ENCODE measurements around the gene SEMA4B.
"Not testable (repeated sequence)": the region's sequence is repeated elsewhere in the genome, so short reads cannot be mapped to it uniquely, and the experiment has no call there.

SEMA4B gene

DNA sequence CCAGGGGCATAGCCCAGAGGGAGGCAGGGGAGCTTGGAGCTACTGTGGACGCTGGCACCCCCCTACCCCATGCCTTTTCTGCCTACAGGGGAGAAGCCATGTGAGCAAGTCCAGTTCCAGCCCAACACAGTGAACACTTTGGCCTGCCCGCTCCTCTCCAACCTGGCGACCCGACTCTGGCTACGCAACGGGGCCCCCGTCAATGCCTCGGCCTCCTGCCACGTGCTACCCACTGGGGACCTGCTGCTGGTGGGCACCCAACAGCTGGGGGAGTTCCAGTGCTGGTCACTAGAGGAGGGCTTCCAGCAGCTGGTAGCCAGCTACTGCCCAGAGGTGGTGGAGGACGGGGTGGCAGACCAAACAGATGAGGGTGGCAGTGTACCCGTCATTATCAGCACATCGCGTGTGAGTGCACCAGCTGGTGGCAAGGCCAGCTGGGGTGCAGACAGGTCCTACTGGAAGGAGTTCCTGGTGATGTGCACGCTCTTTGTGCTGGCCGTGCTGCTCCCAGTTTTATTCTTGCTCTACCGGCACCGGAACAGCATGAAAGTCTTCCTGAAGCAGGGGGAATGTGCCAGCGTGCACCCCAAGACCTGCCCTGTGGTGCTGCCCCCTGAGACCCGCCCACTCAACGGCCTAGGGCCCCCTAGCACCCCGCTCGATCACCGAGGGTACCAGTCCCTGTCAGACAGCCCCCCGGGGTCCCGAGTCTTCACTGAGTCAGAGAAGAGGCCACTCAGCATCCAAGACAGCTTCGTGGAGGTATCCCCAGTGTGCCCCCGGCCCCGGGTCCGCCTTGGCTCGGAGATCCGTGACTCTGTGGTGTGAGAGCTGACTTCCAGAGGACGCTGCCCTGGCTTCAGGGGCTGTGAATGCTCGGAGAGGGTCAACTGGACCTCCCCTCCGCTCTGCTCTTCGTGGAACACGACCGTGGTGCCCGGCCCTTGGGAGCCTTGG is 27.0 kb downstream of the SEMA4B start:
- no peak for DNase-seq (ENCODE audit: low read depth)

- no peak for DNase-seq (ENCODE audit: low read depth)
Measured at GRCh38 chr15:90228960-90229359, 27.8 kb downstream of the SEMA4B start.

GRCh38 chr15:90230071-90230494 is 29.0 kb downstream of the SEMA4B start:
- no peak for DNase-seq (ENCODE audit: low read depth)

GRCh38 chr15:90230610-90231009 is 29.5 kb downstream of the SEMA4B start:
- no peak for DNase-seq (ENCODE audit: low read depth)

- DNase-seq (ENCODE audit: low read depth): peak; percentile 47
Measured at GRCh38 chr15:90231028-90232017, 30.2 kb downstream of the SEMA4B start.

DNA sequence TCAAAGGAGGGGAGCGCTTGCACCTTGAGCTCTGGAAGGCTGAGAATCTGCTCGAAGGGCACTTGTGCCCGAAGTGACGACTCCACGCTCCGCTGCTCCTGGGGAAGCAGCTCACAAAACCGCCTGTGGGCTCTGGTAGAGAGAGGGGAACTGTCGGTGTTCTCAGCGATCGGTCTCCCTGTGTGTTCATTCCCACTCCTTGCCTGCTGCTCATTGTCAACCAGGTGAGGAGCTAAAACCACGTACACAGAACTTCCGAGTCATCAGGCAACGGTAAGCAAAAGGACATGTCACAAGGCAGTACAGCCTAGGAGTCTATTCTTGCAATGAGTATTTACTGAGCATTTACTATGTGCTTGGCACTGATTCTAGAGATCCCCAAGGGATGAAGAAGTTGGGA is 31.1 kb downstream of the SEMA4B start:
- no peak for DNase-seq (ENCODE audit: low read depth)

GRCh38 chr15:90232941-90233386 is 31.8 kb downstream of the SEMA4B start:
- DNase-seq (ENCODE audit: low read depth): no peak

DNA sequence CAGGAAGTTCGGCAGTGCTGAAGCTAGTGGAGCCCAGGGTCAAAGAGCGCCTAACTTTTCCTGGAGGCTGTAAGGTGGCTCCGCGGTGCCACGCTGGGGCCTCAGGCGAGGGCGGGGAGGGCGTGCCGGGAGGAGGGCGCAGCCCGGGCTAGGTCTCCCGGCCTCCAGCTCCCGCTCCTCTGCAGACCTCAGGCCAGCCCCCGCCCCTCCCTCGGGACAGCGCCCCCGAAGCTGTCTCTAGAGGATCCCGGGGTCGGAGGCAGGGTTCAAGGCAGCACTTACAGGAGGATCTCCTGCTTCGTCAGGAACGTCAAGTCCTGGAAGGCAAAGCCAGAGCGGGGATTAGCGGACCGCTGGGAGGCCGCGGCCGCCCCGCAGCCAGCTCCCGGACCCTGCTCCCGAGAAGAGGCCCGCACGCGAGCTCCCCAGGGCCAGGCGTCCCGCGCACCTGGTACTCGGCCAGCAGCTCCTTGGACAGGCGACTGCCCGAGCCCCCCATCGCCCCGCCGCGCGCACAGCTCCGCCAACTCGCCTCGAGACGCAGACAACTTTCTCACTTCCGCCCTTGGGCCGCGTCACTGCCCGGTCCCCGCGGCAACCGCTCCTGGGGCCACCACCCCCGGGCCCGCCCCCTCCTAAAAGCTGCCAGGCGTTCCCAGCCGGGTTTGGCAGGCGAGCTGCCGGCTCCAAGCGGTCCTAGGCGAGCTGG is 32.4 kb downstream of the SEMA4B start, which contains the start of gene CIB1:
Gene CIB1, minus strand, starts transcription at position 555 of the 709 bp plus-strand sequence. Its CDS starts 56 bp downstream, at position 499.
- peak; percentile 88 for DNase-seq (ENCODE audit: low read depth)

DNA sequence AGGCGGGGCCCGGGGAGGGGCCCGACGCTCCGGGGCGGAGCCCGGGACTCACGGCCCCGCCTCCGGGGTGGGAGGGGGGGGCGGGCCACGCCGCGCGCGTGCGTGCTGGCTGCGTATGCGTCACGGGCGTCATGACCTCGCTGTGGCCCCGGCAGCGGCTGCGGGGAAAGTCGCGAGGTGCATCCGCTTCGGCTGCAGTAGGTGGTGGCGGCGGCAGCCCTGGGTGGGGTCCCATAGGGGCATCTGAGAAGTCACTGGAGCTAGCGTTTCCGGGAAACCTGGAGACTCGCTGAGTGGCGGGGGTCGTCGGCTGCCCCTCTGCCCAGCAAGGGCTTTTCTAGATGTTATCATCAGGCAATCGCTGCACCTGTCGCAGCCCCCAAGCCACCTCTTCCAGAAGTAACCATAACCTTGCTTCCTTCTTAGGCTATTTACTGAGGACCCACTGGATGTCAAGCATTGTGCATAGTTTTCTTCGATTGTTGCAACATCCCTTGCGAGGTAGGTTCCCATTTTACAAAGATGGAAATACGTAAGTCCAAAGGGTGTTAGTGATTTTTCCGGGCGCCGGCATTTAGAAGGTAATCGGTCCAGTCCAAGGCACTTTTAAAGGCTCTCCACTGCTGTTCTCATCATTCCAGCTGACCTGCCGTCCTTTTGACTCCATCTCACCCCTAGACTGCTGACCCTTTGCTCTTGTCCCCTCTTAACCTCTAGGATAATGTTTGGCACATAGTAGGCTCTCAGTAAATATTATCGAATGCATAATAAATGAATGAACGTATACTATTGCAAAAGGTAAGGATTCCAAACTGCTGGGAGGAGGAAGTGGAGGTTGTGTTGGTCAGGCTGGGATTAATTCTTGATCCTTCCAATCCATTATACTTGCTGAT is 33.2 kb downstream of the SEMA4B start, which contains the start of gene GDPGP1:
Gene GDPGP1, plus strand, starts transcription at position 114 of the 893 bp plus-strand sequence. CDS start 6,700 bp downstream, outside the sequence.
- DNase-seq (ENCODE audit: low read depth): no peak

- DNase-seq (ENCODE audit: low read depth): no peak
Measured at GRCh38 chr15:90239371-90239770, 38.2 kb downstream of the SEMA4B start.

DNA sequence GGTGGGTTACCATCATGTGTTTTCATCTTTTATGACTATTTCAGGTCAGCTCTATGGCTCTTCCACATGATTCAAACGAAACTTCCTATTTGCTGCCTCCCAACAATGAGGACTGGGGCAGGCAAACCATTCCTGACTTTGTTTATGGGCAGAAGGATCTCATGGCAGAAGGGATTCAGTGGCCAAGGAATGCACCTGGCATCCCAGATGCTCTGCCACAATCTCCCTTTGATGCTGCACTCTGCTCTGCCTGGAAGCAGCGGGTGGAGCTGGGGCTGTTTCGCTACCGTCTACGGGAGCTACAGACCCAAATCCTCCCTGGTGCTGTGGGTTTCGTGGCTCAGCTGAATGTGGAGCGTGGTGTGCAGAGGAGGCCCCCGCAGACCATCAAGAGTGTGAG is 39.7 kb downstream of the SEMA4B start:
- no peak for DNase-seq (ENCODE audit: low read depth)

DNA sequence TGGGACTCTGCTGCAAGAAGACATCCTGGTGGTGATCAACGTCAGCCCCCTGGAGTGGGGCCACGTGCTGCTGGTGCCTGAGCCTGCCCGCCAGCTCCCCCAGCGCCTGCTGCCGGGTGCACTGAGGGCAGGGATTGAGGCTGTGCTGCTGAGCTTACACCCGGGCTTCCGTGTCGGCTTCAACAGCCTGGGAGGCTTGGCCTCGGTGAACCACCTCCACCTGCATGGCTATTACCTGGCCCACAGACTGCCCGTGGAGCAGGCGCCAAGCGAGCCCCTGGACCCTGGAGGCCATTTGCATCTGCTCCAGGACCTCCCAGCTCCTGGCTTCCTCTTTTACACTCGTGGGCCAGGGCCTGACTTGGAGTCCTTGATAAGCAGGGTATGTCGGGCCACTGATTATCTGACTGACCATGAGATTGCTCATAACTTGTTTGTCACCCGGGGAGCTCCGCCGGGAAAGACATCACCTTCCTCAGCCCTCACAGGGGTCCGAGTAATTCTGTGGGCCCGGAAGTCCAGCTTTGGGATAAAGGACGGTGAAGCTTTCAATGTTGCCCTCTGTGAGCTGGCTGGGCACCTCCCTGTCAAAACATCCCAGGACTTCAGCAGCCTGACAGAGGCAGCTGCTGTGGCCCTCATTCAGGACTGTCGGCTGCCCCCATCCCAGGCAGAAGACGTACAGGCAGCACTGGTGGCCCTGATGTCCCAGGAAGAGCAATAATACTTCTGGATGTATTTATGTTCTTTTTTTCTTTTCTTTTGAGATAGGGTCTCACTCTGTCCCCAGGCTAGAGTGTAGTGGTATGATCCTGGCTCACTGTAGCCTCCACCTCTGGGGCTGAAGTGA is 40.4 kb downstream of the SEMA4B start:
- DNase-seq (ENCODE audit: low read depth): no peak

DNA sequence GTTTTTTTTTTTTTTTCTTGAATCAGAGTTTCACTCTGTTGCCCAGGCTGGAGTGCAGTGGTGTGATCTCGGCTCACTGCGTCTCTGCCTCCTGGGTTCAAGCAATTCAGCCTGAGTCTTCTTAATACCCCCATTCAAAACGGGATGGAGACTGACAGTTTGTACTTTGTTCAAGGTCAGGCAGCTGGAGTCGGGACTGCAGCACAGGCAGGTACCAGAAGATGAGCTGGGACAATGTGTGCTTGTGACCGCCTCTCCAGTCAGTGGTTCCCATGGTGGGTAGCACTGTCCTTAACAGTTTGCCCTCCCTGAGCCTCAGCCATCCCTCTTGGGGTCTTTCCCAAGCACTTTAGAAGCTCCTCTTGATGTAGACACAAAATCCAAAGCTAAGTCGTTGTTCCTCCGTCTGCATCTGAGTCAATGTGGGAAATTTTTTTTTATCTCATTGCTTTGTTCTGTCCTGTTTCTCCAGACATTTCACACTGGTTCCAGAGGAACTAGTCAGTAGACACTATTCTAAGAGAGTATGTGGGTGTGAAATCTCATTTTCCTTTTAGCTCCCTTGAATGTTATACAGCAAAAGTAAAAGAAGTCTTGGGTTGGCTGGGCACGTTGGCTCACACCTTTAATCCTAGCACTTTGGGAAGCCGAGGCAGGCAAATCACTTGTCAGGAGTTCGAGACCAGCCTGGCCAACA is 43.0 kb downstream of the SEMA4B start:
- DNase-seq (ENCODE audit: low read depth): no peak

GRCh38 chr15:90248789-90249202 is 47.7 kb downstream of the SEMA4B start:
- no peak for DNase-seq (ENCODE audit: low read depth)

DNA sequence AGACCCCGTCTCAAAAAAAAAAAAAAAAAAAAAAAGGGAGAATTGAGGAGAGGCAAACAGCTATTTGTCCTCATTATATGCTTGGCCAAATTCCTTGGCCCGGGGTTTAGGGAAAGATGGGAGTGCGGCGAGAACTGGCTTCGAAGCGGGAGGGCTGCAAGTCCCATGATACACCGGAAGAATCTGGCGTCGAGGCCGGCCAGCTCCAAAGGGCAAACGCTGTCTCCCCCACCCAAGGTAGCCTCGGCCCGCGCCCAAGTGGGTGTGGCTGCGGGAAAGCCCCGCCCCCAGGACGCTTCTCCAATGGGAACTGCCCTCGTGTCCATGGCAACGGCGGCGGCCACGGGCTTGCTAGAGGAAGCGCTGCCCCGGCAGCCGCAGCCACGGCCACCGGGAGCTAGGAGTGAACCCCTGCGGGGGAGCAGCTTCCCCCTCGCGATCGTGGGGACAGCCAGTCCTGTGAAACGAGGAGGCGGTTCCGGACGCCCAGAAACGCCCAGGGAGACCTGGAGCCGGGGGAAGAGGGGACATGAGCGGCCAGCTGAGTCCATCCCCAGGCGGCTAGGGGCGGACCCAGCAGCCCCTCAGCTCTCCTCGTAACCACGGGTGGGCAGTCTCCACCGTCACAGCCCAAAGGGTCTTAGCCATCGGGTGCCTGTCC is 48.2 kb downstream of the SEMA4B start, which contains the start of gene TTLL13:
Gene TTLL13, plus strand, starts transcription at position 354 of the 661 bp plus-strand sequence. CDS start 1,075 bp downstream, outside the sequence.
- peak; percentile 48 for DNase-seq (ENCODE audit: low read depth)

DNA sequence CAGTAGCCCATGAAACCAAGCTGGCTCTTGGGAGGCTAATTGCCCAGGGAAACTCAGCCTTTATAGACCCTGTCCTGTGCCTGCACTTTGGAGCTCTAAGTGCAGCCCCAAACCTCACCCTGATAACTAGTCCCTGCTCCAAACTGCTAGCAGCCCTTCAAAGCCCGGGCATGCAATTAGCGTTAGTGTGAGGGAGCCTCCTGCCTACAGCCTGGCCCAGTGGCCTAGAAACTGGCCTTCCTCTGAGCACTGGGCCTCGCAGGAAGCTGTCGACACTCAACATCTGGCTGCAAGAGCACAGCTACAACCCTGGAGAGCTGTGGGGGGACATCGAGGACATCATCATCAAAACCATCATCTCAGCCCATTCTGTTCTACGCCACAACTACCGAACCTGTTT is 56.6 kb downstream of the SEMA4B start:
- DNase-seq (ENCODE audit: low read depth): no peak

DNA sequence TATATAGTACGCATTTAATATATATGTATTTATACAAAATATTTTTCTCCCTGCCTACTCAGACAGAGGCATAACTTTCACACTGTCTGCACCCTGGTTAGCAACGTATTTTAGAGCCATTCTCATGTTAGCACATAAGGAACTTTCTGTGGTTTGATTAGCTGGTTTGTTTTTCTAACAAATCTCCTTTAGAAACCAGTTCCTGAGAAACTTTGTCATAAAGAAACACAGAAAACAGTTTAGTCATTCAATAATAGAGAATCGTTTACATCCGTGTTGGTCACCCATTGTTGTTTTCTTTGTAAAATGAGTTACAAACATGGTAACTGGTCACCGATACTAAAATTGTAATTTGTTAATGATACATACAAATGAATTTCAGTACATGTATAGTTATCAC is 58.4 kb downstream of the SEMA4B start:
- no peak for DNase-seq (ENCODE audit: low read depth)

- not testable (repeated sequence) for DNase-seq (ENCODE audit: low read depth)
Measured at GRCh38 chr15:90260731-90261130, 59.6 kb downstream of the SEMA4B start.

Data from stimulated activated CD8-positive, alpha-beta memory T cell treated with anti-CD3 and anti-CD28 coated beads, Interleukin-15, amount 100 ng/mL, for 1 hour (primary cell).